IMR-90 (cell line): ENCODE measurements around the gene SH3BGRL. TPM values are rescaled to one million over a fixed set of nuclear protein-coding genes. Genes with fewer than 3 reads are reported as not detected.

Experiments used
- ATAC-seq: fragments of 200-7000 bp; cut with Tn5 transposase; 2 replicates; pipeline ENCODE4 v1.9.1; 2020; ENCODE audit warnings: low read depth, mild to moderate bottlenecking, moderate library complexity
- BruUV-seq: library from RNA; stranded (reverse); fragments of 400-500 nt; replicated peaks from 2 replicates; lab custom pipeline; 2021; lab: Mats Ljungman, UMichigan
- CTCF ChIA-PET: fragments of 300-600 bp; formaldehyde crosslinking; extraction: SDS; loops from one replicate; lab custom pipeline; 2021; ENCODE audit warnings: antibody characterized with exemption; lab: Yijun Ruan, JAX
- POLR2A ChIA-PET: fragments of 300-600 bp; sonication (Branson Sonifier 250); formaldehyde crosslinking; loops from one replicate; lab custom pipeline; 2022; ENCODE audit warnings: antibody characterized with exemption; ENCODE audit not compliant: unreplicated experiment; lab: Charles Lee
- DNase-seq: peaks from one replicate; pipeline ENCODE4 v3.0.0; 2013
- H2AFZ ChIP-seq: replicated peaks from 2 replicates; pipeline ENCODE3; 2013; ENCODE audit warnings: low read length, mild to moderate bottlenecking; ENCODE audit not compliant: poor library complexity
- H2AK5ac ChIP-seq: 2 replicates; pipeline ENCODE4 v1.6.1; 2013; ENCODE audit warnings: low read depth, low read length, inconsistent platforms
- H2AK9ac ChIP-seq: replicated peaks from 2 replicates; pipeline ENCODE3; 2013; ENCODE audit warnings: mild to moderate bottlenecking, low read depth, low read length, moderate library complexity; ENCODE audit not compliant: poor library complexity
- H2BK120ac ChIP-seq: 2 replicates; pipeline ENCODE4 v1.6.1; 2013; ENCODE audit warnings: low read depth, low read length, inconsistent platforms
- H2BK15ac ChIP-seq: 3 replicates; pipeline ENCODE4 v1.6.1; 2013; ENCODE audit warnings: low read depth, low read length, inconsistent platforms
- H2BK20ac ChIP-seq: 2 replicates; pipeline ENCODE4 v1.6.1; 2013; ENCODE audit warnings: low read depth, mild to moderate bottlenecking, inconsistent platforms, low read length, moderate library complexity
- H2BK5ac ChIP-seq: 2 replicates; pipeline ENCODE4 v1.6.1; 2013; ENCODE audit warnings: mild to moderate bottlenecking, low read depth, low read length, inconsistent platforms; ENCODE audit not compliant: poor library complexity, severe bottlenecking
- H3K14ac ChIP-seq: replicated peaks from 2 replicates; pipeline ENCODE4 v1.6.1; 2013; ENCODE audit warnings: low read depth, low read length, inconsistent platforms
- H3K18ac ChIP-seq: 2 replicates; pipeline ENCODE4 v1.6.1; 2013; ENCODE audit warnings: low read depth, low read length, control low read depth
- H3K23ac ChIP-seq: 2 replicates; pipeline ENCODE4 v1.6.1; 2013; ENCODE audit warnings: low read depth, low read length, inconsistent platforms
- H3K27ac ChIP-seq: 2 replicates; pipeline ENCODE4 v1.5.1; 2013; ENCODE audit warnings: mild to moderate bottlenecking, control low read depth, low read length; ENCODE audit not compliant: insufficient read depth
- H3K27me3 ChIP-seq: 2 replicates; pipeline ENCODE4 v1.6.1; 2013; ENCODE audit warnings: low read length; ENCODE audit not compliant: control insufficient read depth, insufficient read depth
- H3K36me3 ChIP-seq: 2 replicates; pipeline ENCODE4 v1.6.1; 2013; ENCODE audit warnings: low read length, mixed read lengths; ENCODE audit not compliant: control insufficient read depth, insufficient read depth
- H3K4ac ChIP-seq: 2 replicates; pipeline ENCODE4 v1.6.1; 2013; ENCODE audit warnings: low read depth, low read length, inconsistent platforms
- H3K4me1 ChIP-seq: 2 replicates; pipeline ENCODE4 v1.6.1; 2013; ENCODE audit warnings: low read length, mixed read lengths; ENCODE audit not compliant: control insufficient read depth, insufficient read depth
- H3K4me2 ChIP-seq: 2 replicates; pipeline ENCODE4 v1.6.1; 2013; ENCODE audit warnings: low read depth, mild to moderate bottlenecking, control low read depth, low read length, moderate library complexity
- H3K4me3 ChIP-seq: 2 replicates; pipeline ENCODE4 v1.5.1; 2013; ENCODE audit warnings: low read depth, mild to moderate bottlenecking, control low read depth, low read length, moderate library complexity; ENCODE audit not compliant: insufficient read depth
- H3K56ac ChIP-seq: 2 replicates; pipeline ENCODE4 v1.6.1; 2013; ENCODE audit warnings: low read length, inconsistent platforms; ENCODE audit not compliant: insufficient read depth; ENCODE audit errors: extremely low read depth
- H3K79me1 ChIP-seq, 2 experiments: 2 replicates each; pipeline ENCODE4 v1.6.1; 2013; ENCODE audit warnings: low read length in 2 of 2, inconsistent platforms in 1 of 2, low read depth in 1 of 2
- H3K9ac ChIP-seq: 2 replicates; pipeline ENCODE4 v1.6.1; 2013; ENCODE audit warnings: low read depth, low read length, control low read depth
- H3K9me1 ChIP-seq: 2 replicates; pipeline ENCODE4 v1.6.1; 2013; ENCODE audit warnings: low read length, inconsistent platforms; ENCODE audit not compliant: insufficient read depth
- H3K9me3 ChIP-seq: 2 replicates; pipeline ENCODE4 v1.6.1; 2013; ENCODE audit warnings: low read length; ENCODE audit not compliant: control insufficient read depth, insufficient read depth
- H4K20me1 ChIP-seq: 2 replicates; pipeline ENCODE4 v1.6.1; 2013; ENCODE audit warnings: low read length, inconsistent platforms; ENCODE audit not compliant: insufficient read depth
- H4K5ac ChIP-seq: 2 replicates; pipeline ENCODE4 v1.6.1; 2013; ENCODE audit warnings: mild to moderate bottlenecking, low read depth, low read length, control low read depth
- H4K8ac ChIP-seq, 2 experiments: 2 replicates each; pipeline ENCODE4 v1.6.1; 2013; ENCODE audit warnings: low read depth in 2 of 2, low read length in 2 of 2, control low read depth in 1 of 2, inconsistent platforms in 1 of 2
- H4K91ac ChIP-seq: 2 replicates; pipeline ENCODE4 v1.6.1; 2013; ENCODE audit warnings: low read depth, low read length, inconsistent platforms; ENCODE audit not compliant: insufficient read depth
- BHLHE40 ChIP-seq: fragments of 150-350 bp; IDR thresholded peaks from 2 replicates; pipeline ENCODE4 v1.6.1; 2016; ENCODE audit warnings: mild to moderate bottlenecking, low read depth, low read length
- CEBPB ChIP-seq: IDR thresholded peaks from 2 replicates; pipeline ENCODE4 v1.6.1; 2012; ENCODE audit warnings: low read depth, low read length, improper control_type of control experiment
- CHD1 ChIP-seq: IDR thresholded peaks from 2 replicates; pipeline ENCODE4 v1.6.1; 2012; ENCODE audit warnings: low read depth, low read length, improper control_type of control experiment
- CTCF ChIP-seq: conservative IDR thresholded peaks from 2 replicates; pipeline ENCODE4 v1.5.1; 2012; ENCODE audit warnings: mild to moderate bottlenecking, low read depth, low read length, improper control_type of control experiment
- FOS ChIP-seq: fragments of 150-350 bp; IDR thresholded peaks from 2 replicates; pipeline ENCODE4 v1.6.1; 2016; ENCODE audit warnings: low read depth, low read length
- MAFK ChIP-seq: IDR thresholded peaks from 2 replicates; pipeline ENCODE4 v1.6.1; 2012; ENCODE audit warnings: low read depth, low read length, improper control_type of control experiment
- MAZ ChIP-seq: IDR thresholded peaks from 2 replicates; pipeline ENCODE4 v1.6.1; 2012; ENCODE audit warnings: low read depth, mild to moderate bottlenecking, low read length, improper control_type of control experiment, moderate library complexity, borderline replicate concordance
- MXI1 ChIP-seq: IDR thresholded peaks from 2 replicates; pipeline ENCODE4 v1.6.1; 2012; ENCODE audit warnings: low read depth, mild to moderate bottlenecking, low read length, moderate library complexity, borderline replicate concordance
- NFE2L2 ChIP-seq: fragments of 150-350 bp; IDR thresholded peaks from 2 replicates; pipeline ENCODE4 v1.6.1; 2016; ENCODE audit warnings: low read depth, mild to moderate bottlenecking, low read length
- POLR2A ChIP-seq: IDR thresholded peaks from 2 replicates; pipeline ENCODE4 v1.6.1; 2012; ENCODE audit warnings: mild to moderate bottlenecking, low read depth, low read length
- RAD21 ChIP-seq: IDR thresholded peaks from 2 replicates; pipeline ENCODE4 v1.6.1; 2012; ENCODE audit warnings: low read length, improper control_type of control experiment
- RCOR1 ChIP-seq: IDR thresholded peaks from 2 replicates; pipeline ENCODE4 v1.6.1; 2012; ENCODE audit warnings: mild to moderate bottlenecking, low read length, improper control_type of control experiment; ENCODE audit not compliant: insufficient replicate concordance
- RFX5 ChIP-seq: IDR thresholded peaks from 2 replicates; pipeline ENCODE4 v1.8.0; 2012; ENCODE audit warnings: low read depth, mild to moderate bottlenecking, low read length, moderate library complexity
- SMC3 ChIP-seq: fragments of 150-350 bp; IDR thresholded peaks from 2 replicates; pipeline ENCODE4 v1.6.1; 2016; ENCODE audit warnings: low read depth, mild to moderate bottlenecking, antibody characterized with exemption, low read length, moderate library complexity
- WGBS, 2 experiments: methylation state at CpG; one replicate each; pipeline versions ENCODE4 v1.1.5 to v1.1.7; 2013; ENCODE audit warnings: missing lambda C conversion rate in 2 of 2; ENCODE audit not compliant: insufficient read length in 1 of 2; ENCODE audit errors: extremely low coverage in 2 of 2; 5-methylcytosine and 5-hydroxymethylcytosine counted together
- dilution Hi-C: fragments of 300-500 bp; cut with HindIII; formaldehyde crosslinking; loops from one replicate; pipeline ENCODE4 v1.14.3; 2018; ENCODE audit warnings: low sequenced_read_pairs; ENCODE audit not compliant: unreplicated experiment
- in situ Hi-C: fragments of 300-500 bp; cut with MboI; formaldehyde crosslinking; loops from 3 replicates; pipeline ENCODE4 v1.14.3; 2019; ENCODE audit warnings: low sequenced_read_pairs, inconsistent platforms, mixed read lengths
- intact Hi-C: fragments of 100-400 bp; cut with micrococcal nuclease; formaldehyde crosslinking; loops from 2 replicates; pipeline ENCODE4 v1.10.0; 2022
- polyA plus RNA-seq, 3 experiments: library from polyadenylated mRNA; depleted of rRNA; stranded (reverse); fragments of >200 nt; gene quantifications; 2 replicates each; pipeline ENCODE4 v1.2.3, GENCODE V29; 2012; ENCODE audit warnings: low replicate concordance in 1 of 3
- total RNA-seq: library from RNA; depleted of rRNA; stranded (reverse); fragments of >200 nt; gene quantifications from 2 replicates; pipeline ENCODE4 v1.2.3, GENCODE V29; 2012
- TF ChIP-seq, protein P1 (sequence below): fragments of 150-350 bp; IDR thresholded peaks from 2 replicates; pipeline ENCODE4 v1.6.1; 2017; ENCODE audit warnings: mild to moderate bottlenecking, antibody characterized with exemption, low read length, low read depth
- TF ChIP-seq, protein P2 (sequence below): fragments of 150-350 bp; IDR thresholded peaks from 2 replicates; pipeline ENCODE4 v1.6.1; 2016; ENCODE audit warnings: low read depth, mild to moderate bottlenecking, low read length, moderate library complexity, borderline replicate concordance

The SH3BGRL gene
- total and polyA plus RNA-seq, 2 of the 4 experiments (the other 2 are of a cell fraction) = 50.7 to 110 TPM

GRCh38 chrX:81208916-81209315 lies 7.0 kb downstream of the SH3BGRL start:
- Histone ChIP-seq H3K56ac (no peak overlapping the region), H3K27me3 (no peaks in the 10 kb centered on the region), H2BK20ac (no peak overlapping the region), H2BK120ac (no peak overlapping the region), H3K9me1 (peaks cover 3% of the 10 kb centered on the region; the same call in 1 of the 2 replicates), H4K20me1 (no peaks in the 10 kb centered on the region), H3K14ac (no peak overlapping the region), H2BK5ac (no peak overlapping the region), H2AK9ac (no peak overlapping the region), H3K79me1 (peaks cover 0 to 8% of the 10 kb centered on the region in 2 experiments), H3K9ac (no peak overlapping the region), H4K5ac (no peak overlapping the region), H3K18ac (no peak overlapping the region), H4K8ac (no peak overlapping the region), H3K9me3 (no peaks in the 10 kb centered on the region), H4K91ac (no peak overlapping the region), H3K23ac (no peak overlapping the region), H3K4me1 (no peaks in the 10 kb centered on the region), H2AK5ac (no peak overlapping the region), H3K36me3 (0 out of 2 replicates have a peak, but pooled peaks cover 1% of the 10 kb centered on the region), H2AFZ (no peak overlapping the region), H3K4me3 (no peak overlapping the region), H2BK15ac (no peak overlapping the region), H3K4me2 (no peak overlapping the region), H3K27ac (no peak overlapping the region), H3K4ac (no peak overlapping the region)
- no CpG with 5 or more reads among the region's 8 CpGs for WGBS, 2 experiments
- CTCF ChIA-PET = no interaction called here
- in situ Hi-C loops = no loop called here
- TF ChIP-seq RCOR1 (no peak), FOS (no peak), CTCF (no peak), SMC3 (no peak), BHLHE40 (no peak), MAZ (no peak), CHD1 (no peak), MAFK (no peak), MXI1 (no peak), NFE2L2 (no peak), RFX5 (no peak), POLR2A (no peak), RAD21 (no peak), CEBPB (no peak)
- TF ChIP-seq, protein P1, sequence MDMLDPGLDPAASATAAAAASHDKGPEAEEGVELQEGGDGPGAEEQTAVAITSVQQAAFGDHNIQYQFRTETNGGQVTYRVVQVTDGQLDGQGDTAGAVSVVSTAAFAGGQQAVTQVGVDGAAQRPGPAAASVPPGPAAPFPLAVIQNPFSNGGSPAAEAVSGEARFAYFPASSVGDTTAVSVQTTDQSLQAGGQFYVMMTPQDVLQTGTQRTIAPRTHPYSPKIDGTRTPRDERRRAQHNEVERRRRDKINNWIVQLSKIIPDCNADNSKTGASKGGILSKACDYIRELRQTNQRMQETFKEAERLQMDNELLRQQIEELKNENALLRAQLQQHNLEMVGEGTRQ = no peak
- TF ChIP-seq, protein P2, sequence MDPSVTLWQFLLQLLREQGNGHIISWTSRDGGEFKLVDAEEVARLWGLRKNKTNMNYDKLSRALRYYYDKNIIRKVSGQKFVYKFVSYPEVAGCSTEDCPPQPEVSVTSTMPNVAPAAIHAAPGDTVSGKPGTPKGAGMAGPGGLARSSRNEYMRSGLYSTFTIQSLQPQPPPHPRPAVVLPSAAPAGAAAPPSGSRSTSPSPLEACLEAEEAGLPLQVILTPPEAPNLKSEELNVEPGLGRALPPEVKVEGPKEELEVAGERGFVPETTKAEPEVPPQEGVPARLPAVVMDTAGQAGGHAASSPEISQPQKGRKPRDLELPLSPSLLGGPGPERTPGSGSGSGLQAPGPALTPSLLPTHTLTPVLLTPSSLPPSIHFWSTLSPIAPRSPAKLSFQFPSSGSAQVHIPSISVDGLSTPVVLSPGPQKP = no peak
- DNase-seq (no peak), ATAC-seq (no peak)
- BruUV-seq = no TSS peak
- intact Hi-C loops = no loop called here
- dilution Hi-C loops = no loop called here
- POLR2A ChIA-PET = no interaction called here
